ENCODE results near the gene S100A13.
"Not testable (repeated sequence)": the region's sequence is repeated elsewhere in the genome, so short reads cannot be mapped to it uniquely, and the experiment has no call there.

S100A13 gene

GRCh38 chr1:153647346-153647714 lies 20.0 kb upstream of the S100A13 start:
- no peak for DNase-seq

- no peak for DNase-seq
Measured at GRCh38 chr1:153646672-153647345, 19.5 kb upstream of the S100A13 start.

- no peak for DNase-seq
Measured at GRCh38 chr1:153643816-153644215, 16.5 kb upstream of the S100A13 start.

- DNase-seq, result no peak
Measured at GRCh38 chr1:153643100-153643499, 15.8 kb upstream of the S100A13 start.

DNA sequence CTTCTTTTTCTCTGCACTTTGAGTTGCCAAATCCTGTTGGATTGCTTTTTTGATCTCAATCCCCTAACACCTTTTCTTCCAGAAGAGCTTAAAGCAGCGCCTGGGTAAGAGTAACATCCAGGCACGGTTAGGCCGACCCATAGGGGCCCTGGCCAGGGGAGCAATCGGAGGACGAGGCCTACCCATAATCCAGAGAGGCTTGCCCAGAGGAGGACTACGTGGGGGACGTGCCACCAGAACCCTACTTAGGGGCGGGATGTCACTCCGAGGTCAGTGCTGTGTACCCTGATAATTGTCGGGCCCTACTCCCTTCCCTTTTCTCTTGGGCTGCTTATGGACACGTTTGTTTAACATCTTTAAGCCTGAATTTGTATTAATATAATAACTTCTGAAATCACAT lies 14.9 kb upstream of the S100A13 start:
- DNase-seq, result no peak

- DNase-seq, result no peak
Measured at GRCh38 chr1:153640861-153641260, 13.6 kb upstream of the S100A13 start.

DNA sequence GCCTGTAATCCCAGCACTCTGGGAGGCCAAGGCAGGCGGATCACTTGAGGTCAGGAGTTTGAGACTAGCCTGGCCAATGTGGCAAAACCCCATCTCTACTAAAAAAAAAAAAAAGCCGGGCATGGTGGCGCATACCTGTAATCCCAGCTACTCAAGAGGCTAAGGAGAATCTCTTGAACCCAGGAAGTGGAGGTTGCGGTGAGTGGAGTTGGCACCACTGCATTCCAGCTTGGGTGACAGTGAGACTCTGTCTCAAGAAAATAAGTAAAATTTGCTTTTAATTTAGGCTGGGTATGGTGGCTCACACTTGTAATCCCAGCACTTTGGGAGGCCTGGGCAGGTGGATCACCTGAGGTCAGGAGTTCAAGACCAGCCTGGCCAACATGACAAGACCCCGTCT lies 12.9 kb upstream of the S100A13 start:
- DNase-seq, result not testable (repeated sequence)

DNA sequence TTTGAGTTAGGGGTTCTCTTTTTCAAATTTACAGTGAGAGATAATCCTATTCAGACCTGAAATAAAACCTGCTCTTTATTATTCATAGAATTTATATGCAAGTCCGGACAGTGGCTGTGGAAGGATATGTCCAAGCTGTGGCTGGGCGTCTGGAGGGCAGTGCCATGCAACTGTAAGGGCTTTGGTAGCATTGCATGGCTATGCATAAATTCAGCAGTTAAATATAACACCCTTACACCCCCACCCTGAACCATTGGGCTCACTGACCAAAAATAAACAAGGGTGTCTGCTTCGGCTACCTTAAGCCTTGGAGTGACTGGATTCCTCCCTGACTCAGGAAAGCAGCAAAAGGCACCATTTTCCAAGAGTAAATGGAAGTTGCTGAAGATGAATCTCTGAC lies 12.0 kb upstream of the S100A13 start:
- no peak for DNase-seq

GRCh38 chr1:153638261-153638660 lies 11.0 kb upstream of the S100A13 start:
- no peak for DNase-seq

GRCh38 chr1:153636312-153636711 lies 9.0 kb upstream of the S100A13 start:
- DNase-seq, result no peak

DNA sequence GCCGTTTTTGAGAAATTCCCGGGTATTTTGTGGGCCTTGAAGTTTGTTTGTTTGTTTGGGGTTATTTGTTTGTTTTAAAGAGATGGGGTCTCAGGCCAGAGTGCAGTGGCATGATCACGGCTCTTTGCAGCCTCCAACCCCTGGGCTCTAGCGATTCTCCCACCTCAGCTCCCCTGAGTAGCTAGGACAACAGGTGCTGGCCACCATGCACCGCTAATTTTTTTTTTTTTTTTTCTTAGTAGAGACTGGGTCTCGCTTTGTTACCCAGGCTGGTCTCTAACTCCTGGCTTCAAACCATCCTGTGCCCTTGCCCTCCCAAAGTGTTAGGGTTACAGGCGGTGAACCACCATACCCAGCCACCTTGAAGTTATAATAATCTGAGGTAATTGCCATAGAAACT lies 8.6 kb upstream of the S100A13 start:
- DNase-seq, result no peak

- peak; percentile 99 for DNase-seq
Measured at GRCh38 chr1:153633754-153634665, 6.7 kb upstream of the S100A13 start, which contains the start of gene CHTOP. TSS of gene CHTOP (plus strand) at chr1:153634066. CDS start at chr1:153636589, 2,523 bp downstream.

GRCh38 chr1:153633161-153633753 lies 6.0 kb upstream of the S100A13 start:
- no peak for DNase-seq

- no peak for DNase-seq
Measured at GRCh38 chr1:153631047-153632022, 4.0 kb upstream of the S100A13 start.

- no peak for DNase-seq
Measured at GRCh38 chr1:153630384-153630783, 3.1 kb upstream of the S100A13 start.

GRCh38 chr1:153629971-153630370 lies 2.7 kb upstream of the S100A13 start:
- no peak for DNase-seq

DNA sequence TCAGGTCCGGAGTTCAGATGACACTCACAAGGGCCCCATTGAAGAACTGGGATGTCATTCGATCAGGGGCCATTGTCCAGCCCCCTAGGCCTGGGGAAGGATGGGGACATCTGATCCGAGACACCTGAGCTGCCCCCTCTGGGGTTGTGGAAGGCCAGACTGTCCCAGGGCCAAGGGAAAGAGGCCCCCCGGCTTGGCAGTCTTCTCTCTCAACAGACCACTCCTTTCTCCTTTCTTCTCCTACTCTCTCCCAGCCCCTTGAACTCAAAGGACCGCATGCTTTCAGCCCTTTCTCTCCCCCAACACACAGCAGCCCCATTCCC lies 2.0 kb upstream of the S100A13 start:
- DNase-seq, result no peak

- no peak for DNase-seq
Measured at GRCh38 chr1:153628638-153629342, 1.5 kb upstream of the S100A13 start.

- DNase-seq, result no peak
Measured at GRCh38 chr1:153627715-153628626, 666 bp upstream of the S100A13 start, which contains the start of gene S100A1. TSS of gene S100A1 (plus strand) at chr1:153628434. CDS start at chr1:153630522, 2,088 bp downstream.

- DNase-seq, result no peak
Measured at GRCh38 chr1:153626477-153626903, 815 bp downstream of the S100A13 start.

All from NCI-H2081 (cell line).